Panc1 (cell line): ENCODE data around the gene FCF1. TPM values are rescaled to one million over a fixed set of nuclear protein-coding genes. Genes with fewer than 3 reads are reported as not detected.
"Not testable (repeated sequence)": the region's sequence is repeated elsewhere in the genome, so short reads cannot be mapped to it uniquely, and the experiment has no call there.

Experiments used
- ATAC-seq: fragments of 200-7000 bp; cut with Tn5 transposase; 2 replicates; pipeline ENCODE4 v1.9.1; 2020; ENCODE audit warnings: mild to moderate bottlenecking, moderate library complexity
- BruUV-seq: library from RNA; stranded (reverse); fragments of 400-500 nt; replicated peaks from 2 replicates; lab custom pipeline; 2021; lab: Mats Ljungman, UMichigan
- CTCF ChIA-PET: fragments of 300-600 bp; sonication (Branson Sonifier 250); formaldehyde crosslinking; loops from one replicate; lab custom pipeline; 2022; ENCODE audit warnings: antibody characterized with exemption; lab: Charles Lee
- POLR2A ChIA-PET: fragments of 300-600 bp; sonication (Branson Sonifier 250); formaldehyde crosslinking; loops from one replicate; lab custom pipeline; 2022; ENCODE audit warnings: antibody characterized with exemption; lab: Charles Lee
- DNase-seq: peaks from one replicate; pipeline ENCODE4 v3.0.0-alpha.2; 2010; ENCODE audit warnings: low read depth, low spot score
- H3K27ac ChIP-seq: 2 replicates; pipeline ENCODE4 v1.5.1; 2011; ENCODE audit warnings: mild to moderate bottlenecking, low read length, inconsistent platforms
- H3K27me3 ChIP-seq: fragments of 200-500 bp; sonication (Bioruptor generic); 2 replicates; pipeline ENCODE4 v1.6.0; 2014; ENCODE audit warnings: low read length, inconsistent platforms; ENCODE audit not compliant: control insufficient read depth, insufficient read depth
- H3K36me3 ChIP-seq: fragments of 200-500 bp; sonication (Bioruptor generic); 2 replicates; pipeline ENCODE4 v1.5.1; 2014; ENCODE audit warnings: inconsistent platforms, mild to moderate bottlenecking, low read length, moderate library complexity; ENCODE audit not compliant: control insufficient read depth, insufficient read depth
- H3K4me1 ChIP-seq: 2 replicates; pipeline ENCODE4 v1.5.1; 2011; ENCODE audit warnings: inconsistent platforms, mild to moderate bottlenecking, low read length, moderate library complexity; ENCODE audit not compliant: control insufficient read depth, insufficient read depth
- H3K4me3 ChIP-seq, 2 experiments: 2 replicates each; pipeline ENCODE4 v1.5.1; 2011 to 2012; ENCODE audit warnings: low read depth in 2 of 2, low read length in 2 of 2, mild to moderate bottlenecking in 2 of 2, inconsistent platforms in 1 of 2, moderate library complexity in 1 of 2
- H3K9me3 ChIP-seq: fragments of 200-500 bp; sonication (Bioruptor generic); 2 replicates; pipeline ENCODE4 v1.5.1; 2014; ENCODE audit warnings: low read depth, mild to moderate bottlenecking, inconsistent platforms, low read length, moderate library complexity; ENCODE audit not compliant: control insufficient read depth, insufficient read depth
- CTCF ChIP-seq: fragments of 450-650 bp; IDR thresholded peaks from 2 replicates; pipeline ENCODE4 v1.5.1; 2017; ENCODE audit warnings: mild to moderate bottlenecking
- POLR2AphosphoS5 ChIP-seq: IDR thresholded peaks from 2 replicates; pipeline ENCODE4 v1.6.1; 2012; ENCODE audit warnings: mild to moderate bottlenecking, low read depth, low read length, moderate library complexity
- REST ChIP-seq, 2 experiments: IDR thresholded peaks; 2 replicates each; pipeline ENCODE4 v1.6.1; 2011 to 2012; ENCODE audit warnings: low read depth in 2 of 2, control low read depth in 1 of 2, low read length in 1 of 2, mild to moderate bottlenecking in 1 of 2, moderate library complexity in 1 of 2; ENCODE audit not compliant: insufficient read depth in 1 of 2
- SIN3A ChIP-seq: IDR thresholded peaks from 2 replicates; pipeline ENCODE4 v1.6.1; 2012; ENCODE audit warnings: low read depth, mild to moderate bottlenecking, low read length, moderate library complexity, borderline replicate concordance; ENCODE audit not compliant: insufficient read depth
- TCF7L2 ChIP-seq: IDR thresholded peaks from 2 replicates; pipeline ENCODE4 v1.6.1; 2011; ENCODE audit warnings: mild to moderate bottlenecking, low read depth, low read length, inconsistent platforms
- in situ Hi-C: cut with HindIII; loops from 2 replicates; pipeline ENCODE4 v1.10.0; 2016; ENCODE audit warnings: low sequenced_read_pairs, low pct_unique_long_range_greater_than_20kb
- intact Hi-C: fragments of 100-400 bp; cut with micrococcal nuclease; formaldehyde crosslinking; loops from one replicate; pipeline ENCODE4 v1.10.0; 2022; ENCODE audit not compliant: unreplicated experiment
- total RNA-seq: library from RNA; stranded (reverse); gene quantifications from one replicate; pipeline ENCODE4 v1.2.1, GENCODE V29; 2021; ENCODE audit not compliant: unreplicated experiment

Gene FCF1
- total RNA-seq, 1 experiment from 2014 or later = 41.5 TPM

- intact Hi-C loops (no loop called here), in situ Hi-C loops (no loop called here)
- Histone ChIP-seq H3K27ac (no peak overlapping the region), H3K27me3 (no peaks in the 10 kb centered on the region), H3K4me1 (no peaks in the 10 kb centered on the region), H3K4me3 (no peak overlapping the region), H3K9me3 (no peaks in the 10 kb centered on the region; the same call in 1 of the 2 replicates), H3K36me3 (no peaks in the 10 kb centered on the region)
- DNase-seq = no peak
- POLR2A ChIA-PET = no interaction called here
- BruUV-seq = no TSS peak
- CTCF ChIA-PET = no interaction called here
- no peak for ATAC-seq
- TF ChIP-seq TCF7L2 (no peak), SIN3A (no peak), REST (IDR thresholded peaks at IDR 0.05; ENCODE audit: insufficient read depth in 1 of 2, low read depth in 2 of 2, low read length in 1 of 2) (peak in 1 of 2 experiments; percentile 26; a peak in 1 of 4 replicates), CTCF (no peak), POLR2AphosphoS5 (no peak)
These were observed 43.4 kb downstream of the FCF1 start for GRCh38 chr14:74756326-74756725.

GRCh38 chr14:74758505-74758904 is 45.6 kb downstream of the FCF1 start:
- in situ Hi-C loops, ATAC-seq, H3K9me3 ChIP-seq, DNase-seq, H3K4me1 ChIP-seq, H3K36me3 ChIP-seq, BruUV-seq, POLR2A ChIA-PET, intact Hi-C loops, H3K4me3 ChIP-seq, H3K27ac ChIP-seq, H3K27me3 ChIP-seq: not testable (repeated sequence)
- CTCF ChIA-PET = interaction anchor here (0.6 kb wide), 1 partner anchor 149 kb away, joined by 3 read pairs; no protein-coding TSS in a partner anchor

- ATAC-seq (peak; percentile 98), DNase-seq (peak; percentile 92)
- Histone ChIP-seq H3K27ac (peak within 1 kb of the TSS; percentile 85), H3K9me3 (no peaks in the 10 kb centered on the region), H3K4me1 (peaks cover 6% of the 10 kb centered on the region), H3K4me3 (peak within 1 kb of the TSS; percentile 74 to 75), H3K27me3 (no peaks in the 10 kb centered on the region), H3K36me3 (no peaks in the 10 kb centered on the region; the same call in none of the 2 replicates)
- POLR2A ChIA-PET = interaction anchor here (0.6 to 0.7 kb wide), 2 partner anchors 22 to 68 kb away, joined by 4 to 5 read pairs; no protein-coding TSS in a partner anchor
- TF ChIP-seq TCF7L2 = 0 out of 2 replicates have a peak, but pooled peaks have one; percentile 27
- peak; percentile 76; the same call in 1 of the 2 replicates for TF ChIP-seq POLR2AphosphoS5
- peak; percentile 73 for TF ChIP-seq CTCF
- TF ChIP-seq REST (IDR thresholded peaks at IDR 0.05; ENCODE audit: insufficient read depth in 1 of 2, low read depth in 2 of 2, low read length in 1 of 2) = 0 out of 4 replicates have a peak, but pooled peaks of 1 of the 2 experiments have one; percentile 42
- TF ChIP-seq SIN3A = peak; percentile 81; the same call in 1 of the 2 replicates
- in situ Hi-C loops (no loop called here), intact Hi-C loops (no loop called here)
- CTCF ChIA-PET = no interaction called here
- BruUV-seq = no TSS peak
These were observed 50.2 kb downstream of the FCF1 start, which contains the start of gene YLPM1 for GRCh38 chr14:74762917-74763802. Gene YLPM1, plus strand, starts transcription at chr14:74763316. Its CDS starts 174 bp downstream, at chr14:74763490.
